ENCODE results near the gene KAT2B.
A peak's percentile ranks its signal among the peaks of the same experiment; 100 is the strongest.
"Not testable (repeated sequence)": the region's sequence is repeated elsewhere in the genome, so short reads cannot be mapped to it uniquely, and the experiment has no call there.

Gene KAT2B

GRCh38 chr3:20039765-20040547 is at the start of gene KAT2B:
KAT2B (plus strand) TSS chr3:20040446; CDS start chr3:20040478, 32 bp downstream.
- peak; percentile 83 for DNase-seq

GRCh38 chr3:19994796-19995195 is 45.5 kb upstream of the KAT2B start:
- DNase-seq = no peak

GRCh38 chr3:19997502-19997901 is 42.7 kb upstream of the KAT2B start:
- no peak for DNase-seq

- DNase-seq = no peak
Measured at GRCh38 chr3:20001932-20002331, 38.3 kb upstream of the KAT2B start.

GRCh38 chr3:20007960-20008359 is 32.3 kb upstream of the KAT2B start:
- DNase-seq = no peak

- DNase-seq = no peak
Measured at GRCh38 chr3:20008646-20009045, 31.6 kb upstream of the KAT2B start.

GRCh38 chr3:20012164-20012563 is 28.1 kb upstream of the KAT2B start, which contains the start of gene PP2D1:
PP2D1 (minus strand) TSS chr3:20012264; CDS start chr3:20012072, 192 bp downstream.
- DNase-seq = no peak

GRCh38 chr3:20013396-20013795 is 26.9 kb upstream of the KAT2B start:
- no peak for DNase-seq

- DNase-seq = no peak
Measured at GRCh38 chr3:20015525-20015924, 24.7 kb upstream of the KAT2B start.

GRCh38 chr3:20016076-20016475 is 24.2 kb upstream of the KAT2B start:
- DNase-seq = not testable (repeated sequence)

- no peak for DNase-seq
Measured at GRCh38 chr3:20022954-20023622, 17.2 kb upstream of the KAT2B start.

- no peak for DNase-seq
Measured at GRCh38 chr3:20023623-20024405, 16.4 kb upstream of the KAT2B start.

- DNase-seq = no peak
Measured at GRCh38 chr3:20027136-20027535, 13.1 kb upstream of the KAT2B start.

GRCh38 chr3:20028905-20029331 is 11.3 kb upstream of the KAT2B start:
- DNase-seq = no peak

- not testable (repeated sequence) for DNase-seq
Measured at GRCh38 chr3:20031939-20032338, 8.3 kb upstream of the KAT2B start.

GRCh38 chr3:20035019-20035418 is 5.2 kb upstream of the KAT2B start:
- DNase-seq = no peak

GRCh38 chr3:20037255-20037996 is 2.8 kb upstream of the KAT2B start:
- no peak for DNase-seq

- no peak for DNase-seq
Measured at GRCh38 chr3:20038699-20039465, 1.4 kb upstream of the KAT2B start.

GRCh38 chr3:20039466-20039764 is 831 bp upstream of the KAT2B start:
- DNase-seq = no peak

GRCh38 chr3:20040548-20041196 is 426 bp downstream of the KAT2B start:
- DNase-seq = peak; percentile 79

- DNase-seq = peak; percentile 88
Measured at GRCh38 chr3:20041197-20041780, 1.0 kb downstream of the KAT2B start.
